HCT116 (cell line): ENCODE measurements around the gene BAD. TPM values are rescaled to one million over a fixed set of nuclear protein-coding genes. Genes with fewer than 3 reads are reported as not detected.
A peak's percentile ranks its signal among the peaks of the same experiment; 100 is the strongest.

Source experiments
- ATAC-seq: fragments of 200-7000 bp; cut with Tn5 transposase; 2 replicates; pipeline ENCODE4 v1.9.1; 2020; ENCODE audit warnings: mild to moderate bottlenecking, moderate library complexity
- BruUV-seq: library from RNA; stranded (reverse); fragments of 400-500 nt; replicated peaks from 2 replicates; lab custom pipeline; 2021; lab: Mats Ljungman, UMichigan
- CTCF ChIA-PET: fragments of 300-600 bp; sonication (Branson Sonifier 250); formaldehyde crosslinking; loops from one replicate; lab custom pipeline; 2021; ENCODE audit warnings: antibody characterized with exemption; lab: Charles Lee
- POLR2A ChIA-PET: fragments of 300-600, 350-600 bp; sonication (Branson Sonifier 250); formaldehyde crosslinking; loops from one replicate; lab custom pipeline; 2021; ENCODE audit warnings: antibody characterized with exemption; lab: Charles Lee
- RAD21 ChIA-PET, 2 experiments: fragments of 300-600 bp; sonication (Branson Sonifier 250); formaldehyde crosslinking; loops; one replicate each; lab custom pipeline; 2023; ENCODE audit warnings: low total read pairs in 2 of 2; ENCODE audit not compliant: uncharacterized antibody in 2 of 2, unreplicated experiment in 2 of 2, low non-redundant PET in 1 of 2; lab: Charles Lee
- DNase-seq: peaks from one replicate; pipeline ENCODE4 v3.0.0-alpha.2; 2010; ENCODE audit warnings: low read depth, low spot score
- H2AFZ ChIP-seq: fragments of 200-600 bp; shearing (Covaris generic), sonication (generic); 2 replicates; pipeline ENCODE4 v1.6.1; 2017; ENCODE audit warnings: low read depth, mixed run types, mixed read lengths, antibody characterized with exemption, low read length; ENCODE audit not compliant: poor library complexity, severe bottlenecking
- H3K27ac ChIP-seq: 2 replicates; pipeline ENCODE4 v1.5.1; 2012; ENCODE audit warnings: low read depth, low read length
- H3K27me3 ChIP-seq: fragments of 200-600 bp; sonication (generic); 2 replicates; pipeline ENCODE4 v1.6.1; 2016; ENCODE audit warnings: mixed run types, low read length, mixed read lengths; ENCODE audit not compliant: insufficient read depth
- H3K36me3 ChIP-seq, 2 experiments: fragments of 200-500 bp in 1 of 2; fragments of 200-600 bp in 1 of 2; sonication (Bioruptor generic) in 1 of 2; sonication (generic) in 1 of 2; 2 replicates each; pipeline versions ENCODE4 v1.5.1 to v1.6.1; 2014 to 2016; ENCODE audit warnings: low read length in 2 of 2, inconsistent platforms in 1 of 2, mixed read lengths in 1 of 2, mixed run types in 1 of 2; ENCODE audit not compliant: insufficient read depth in 2 of 2, control insufficient read depth in 1 of 2
- H3K4me1 ChIP-seq, 2 experiments: fragments of 200-600 bp in 1 of 2; sonication (generic) in 1 of 2; 2 replicates each; pipeline versions ENCODE4 v1.5.1 to v1.6.1; 2012 to 2017; ENCODE audit warnings: low read length in 2 of 2, inconsistent platforms in 1 of 2, mild to moderate bottlenecking in 1 of 2, mixed read lengths in 1 of 2, mixed run types in 1 of 2, moderate library complexity in 1 of 2; ENCODE audit not compliant: insufficient read depth in 2 of 2, control insufficient read depth in 1 of 2
- H3K4me2 ChIP-seq: fragments of 200-600 bp; sonication (generic); 2 replicates; pipeline ENCODE4 v1.6.1; 2017; ENCODE audit warnings: mixed run types, low read length, mixed read lengths
- H3K4me3 ChIP-seq, 2 experiments: fragments of 200-600 bp in 1 of 2; sonication (generic) in 1 of 2; replicated peaks in 1 of 2; 2 replicates each; pipeline ENCODE4 v1.5.1; 2011 to 2016; ENCODE audit warnings: low read length in 2 of 2, control low read depth in 1 of 2, low read depth in 1 of 2, mild to moderate bottlenecking in 1 of 2, mixed read lengths in 1 of 2, mixed run types in 1 of 2
- H3K79me2 ChIP-seq: fragments of 200-600 bp; sonication (generic); 2 replicates; pipeline ENCODE4 v1.6.1; 2017; ENCODE audit warnings: mild to moderate bottlenecking, mixed run types, low read length, moderate library complexity, mixed read lengths; ENCODE audit not compliant: insufficient read depth
- H3K9ac ChIP-seq: fragments of 200-600 bp; sonication (generic); 2 replicates; pipeline ENCODE4 v1.6.1; 2016; ENCODE audit warnings: low read length, mixed read lengths
- H3K9me2 ChIP-seq: fragments of 200-600 bp; sonication (generic), shearing (Covaris generic); 2 replicates; pipeline ENCODE4 v1.6.1; 2017; ENCODE audit warnings: mixed run types, mild to moderate bottlenecking, moderate library complexity; ENCODE audit not compliant: insufficient read depth
- H3K9me3 ChIP-seq, 2 experiments: fragments of 200-500 bp in 1 of 2; fragments of 200-600 bp in 1 of 2; sonication (Bioruptor generic) in 1 of 2; sonication (generic) in 1 of 2; 2 replicates each; pipeline ENCODE4 v1.6.1; 2014 to 2017; ENCODE audit warnings: low read length in 2 of 2, mixed read lengths in 2 of 2, inconsistent platforms in 1 of 2, low read depth in 1 of 2, mild to moderate bottlenecking in 1 of 2, mixed run types in 1 of 2, moderate library complexity in 1 of 2; ENCODE audit not compliant: control insufficient read depth in 1 of 2, insufficient read depth in 1 of 2
- H4K20me1 ChIP-seq: fragments of 200-600 bp; sonication (generic), shearing (Covaris generic); 2 replicates; pipeline ENCODE4 v1.6.1; 2017; ENCODE audit warnings: mixed run types, mild to moderate bottlenecking, moderate library complexity; ENCODE audit not compliant: insufficient read depth
- CTCF ChIP-seq, 3 experiments: fragments of 200-600 bp in 1 of 3; sonication (generic) in 1 of 3; IDR thresholded peaks in 2 of 3; conservative IDR thresholded peaks in 1 of 3; 2 replicates each; pipeline ENCODE4 v1.5.1; 2012 to 2017; ENCODE audit warnings: low read depth in 2 of 3, low read length in 2 of 3, antibody characterized with exemption in 1 of 3, borderline replicate concordance in 1 of 3, control low read depth in 1 of 3, mild to moderate bottlenecking in 1 of 3, mixed read lengths in 1 of 3, mixed run types in 1 of 3, moderate library complexity in 1 of 3; ENCODE audit not compliant: insufficient read depth in 1 of 3
- POLR2A ChIP-seq: IDR thresholded peaks from 2 replicates; pipeline ENCODE4 v1.7.0; 2011; ENCODE audit warnings: borderline replicate concordance; ENCODE audit not compliant: insufficient read depth, insufficient read length; ENCODE audit errors: extremely low read depth
- POLR2AphosphoS5 ChIP-seq: IDR thresholded peaks from 2 replicates; pipeline ENCODE4 v1.6.1; 2011; ENCODE audit warnings: mild to moderate bottlenecking, low read depth, low read length, moderate library complexity
- SRF ChIP-seq: IDR thresholded peaks from 2 replicates; pipeline ENCODE4 v1.6.1; 2012; ENCODE audit warnings: low read depth
- intact Hi-C: fragments of 100-400 bp; cut with micrococcal nuclease; formaldehyde crosslinking; loops from 2 replicates; pipeline ENCODE4 v1.10.0; 2022
- total RNA-seq: library from RNA; stranded (reverse); gene quantifications from one replicate; pipeline ENCODE4 v1.2.1, GENCODE V29; 2021; ENCODE audit not compliant: unreplicated experiment

Gene BAD
- total RNA-seq, 1 experiment from 2014 or later, result 51.9 TPM

GRCh38 chr11:64243236-64243854, 41.1 kb downstream of the BAD start:
- peaks cover 48% of the 10 kb centered on the region for H3K79me2 ChIP-seq
- intact Hi-C loops, result no loop called here
- peak overlapping the region; percentile 88 for H3K27ac ChIP-seq
- H3K4me2 ChIP-seq, result peak overlapping the region; percentile 84
- H3K27me3 ChIP-seq, result no peaks in the 10 kb centered on the region
- ATAC-seq (no peak), DNase-seq (no peak)
- ChIA-PET CTCF (interaction anchor here (1.2 to 1.9 kb wide), 3 partner anchors 88 to 112 kb away, joined by 3 to 4 read pairs (median 3); no protein-coding TSS in a partner anchor), RAD21 (no interaction called here), POLR2A (interaction anchor here (2.0 to 4.6 kb wide), 2 partner anchors 9 to 27 kb away, joined by 8 to 29 read pairs; no protein-coding TSS in a partner anchor)
- H3K9me2 ChIP-seq, result no peaks in the 10 kb centered on the region
- no TSS peak for BruUV-seq
- no peaks in the 10 kb centered on the region for H4K20me1 ChIP-seq
- no peaks in the 10 kb centered on the region for H3K9me3 ChIP-seq
- H3K4me3 ChIP-seq, result peak overlapping the region; percentile 70 to 91; a peak in 3 of 4 replicates
- H3K9ac ChIP-seq, result peak overlapping the region; percentile 99
- TF ChIP-seq SRF, result no peak
- TF ChIP-seq CTCF (IDR thresholded peaks at IDR 0.05 in 2 of 3, conservative IDR thresholded peaks at IDR 0.05 in 1 of 3; ENCODE audit: borderline replicate concordance in 1 of 3, insufficient read depth in 1 of 3, low read depth in 2 of 3, low read length in 2 of 3), result no peak
- no peak for TF ChIP-seq POLR2A
- TF ChIP-seq POLR2AphosphoS5, result peak; percentile 24; the same call in 1 of the 2 replicates
- no peak overlapping the region for H2AFZ ChIP-seq
- peaks cover 39 to 75% of the 10 kb centered on the region in 2 experiments for H3K4me1 ChIP-seq
- peaks cover 0 to 12% of the 10 kb centered on the region in 2 experiments; a peak in 1 of 4 replicates for H3K36me3 ChIP-seq
